HG03460 (cell line): ENCODE data around the gene ATP6V0A4.
"Not testable (repeated sequence)": the region's sequence is repeated elsewhere in the genome, so short reads cannot be mapped to it uniquely, and the experiment has no call there.

Source experiments
- ATAC-seq: cut with Tn5 transposase; IDR thresholded peaks from one replicate; pipeline ENCODE4 v1.9.1; 2021; ENCODE audit not compliant: unreplicated experiment

Gene ATP6V0A4

GRCh38 chr7:138797715-138798320 lies at the start of gene ATP6V0A4, which contains the start of gene TMEM213:
Gene ATP6V0A4 (minus strand): TSS chr7:138798196. CDS start chr7:138771247, 26,949 bp downstream.
Gene TMEM213 (plus strand): TSS chr7:138797994. CDS start chr7:138798105, 111 bp downstream.
- ATAC-seq = no peak

DNA sequence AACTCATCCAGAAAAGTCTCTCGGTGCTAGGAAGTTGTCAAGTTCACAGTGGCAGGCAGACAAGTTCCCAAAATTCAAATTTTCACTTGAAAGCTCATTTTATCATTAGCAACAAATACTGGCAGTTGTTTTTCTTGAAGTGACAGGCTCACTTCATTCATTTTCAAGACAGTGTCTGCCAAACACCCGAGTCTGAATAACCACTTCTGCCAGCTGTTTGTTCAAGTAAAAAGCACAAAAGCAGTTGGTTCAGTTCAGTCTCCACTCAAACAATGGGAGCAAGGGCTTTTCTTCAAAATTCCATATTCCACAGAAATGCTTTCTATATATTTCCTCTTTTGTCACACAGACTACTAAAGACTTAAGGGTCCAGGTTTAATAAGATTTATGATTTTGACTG lies 47.7 kb upstream of the ATP6V0A4 start:
- no peak for ATAC-seq

DNA sequence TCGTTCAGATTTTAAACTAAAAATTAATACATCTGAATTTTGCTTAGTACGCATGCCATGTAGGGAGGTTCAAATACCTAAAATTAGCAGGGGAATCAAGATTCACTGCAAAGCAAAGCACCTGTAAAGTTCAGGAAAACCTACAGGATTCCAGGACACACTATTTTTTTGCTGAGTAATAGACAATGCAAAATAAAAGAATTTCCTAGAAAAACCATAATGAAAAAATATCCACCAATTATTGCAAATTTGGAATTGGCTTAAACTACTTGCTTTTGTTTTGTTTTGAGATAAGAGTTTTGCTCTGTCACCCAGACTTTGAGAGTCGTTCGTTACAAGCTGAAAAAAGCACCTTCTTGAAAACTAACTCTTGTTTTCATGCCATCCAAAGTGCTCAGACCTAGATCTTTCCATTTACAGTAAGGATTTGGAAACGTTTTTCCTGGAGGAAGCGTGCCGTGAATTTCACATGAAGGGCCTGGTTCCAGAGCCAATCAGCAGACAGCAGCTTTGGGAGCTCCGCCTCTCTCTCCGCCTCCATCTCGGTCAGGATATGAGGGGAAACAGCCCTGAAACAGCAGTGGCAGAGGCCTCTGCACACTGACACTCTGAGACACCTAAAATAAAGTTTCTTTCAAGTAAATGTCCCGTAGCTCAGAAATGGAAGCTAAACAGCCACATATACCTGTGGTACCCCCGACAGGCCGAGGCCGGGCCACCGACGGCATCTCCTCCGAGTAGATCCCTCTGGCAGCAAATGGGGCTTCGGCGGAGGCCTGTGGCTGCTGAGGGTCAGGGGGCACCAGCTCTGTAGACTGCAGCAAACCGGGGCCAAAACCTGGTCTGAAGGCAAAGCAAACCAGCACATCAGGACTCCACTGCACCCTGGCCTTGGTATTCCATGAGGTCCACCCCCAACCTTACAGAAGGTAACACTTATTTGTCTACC lies 45.9 kb upstream of the ATP6V0A4 start:
- ATAC-seq = no peak

- ATAC-seq = no peak
These were observed 44.1 kb upstream of the ATP6V0A4 start for GRCh38 chr7:138842111-138842510.

- ATAC-seq = no peak
These were observed 40.2 kb upstream of the ATP6V0A4 start for GRCh38 chr7:138838166-138838565.

GRCh38 chr7:138837627-138838026 lies 39.6 kb upstream of the ATP6V0A4 start:
- no peak for ATAC-seq

DNA sequence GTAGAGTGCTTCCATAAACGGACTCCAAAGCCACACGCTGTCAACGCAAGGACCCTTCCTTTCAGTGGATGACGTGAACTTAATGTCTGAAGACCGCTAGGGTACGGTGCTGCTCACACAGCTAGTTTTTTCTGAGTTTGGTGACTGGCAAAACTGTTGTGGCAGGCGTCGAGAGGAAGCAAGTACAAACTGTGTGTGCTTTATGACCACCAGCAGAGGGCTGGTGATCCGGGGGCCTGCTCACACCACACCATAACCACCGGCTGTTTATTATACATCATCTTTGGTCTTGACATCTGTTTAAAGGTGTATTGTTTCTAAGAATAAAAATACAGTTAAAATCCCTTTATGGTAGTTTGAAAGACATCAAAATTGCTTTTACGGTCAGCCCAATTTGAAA lies 37.1 kb upstream of the ATP6V0A4 start:
- ATAC-seq = no peak

DNA sequence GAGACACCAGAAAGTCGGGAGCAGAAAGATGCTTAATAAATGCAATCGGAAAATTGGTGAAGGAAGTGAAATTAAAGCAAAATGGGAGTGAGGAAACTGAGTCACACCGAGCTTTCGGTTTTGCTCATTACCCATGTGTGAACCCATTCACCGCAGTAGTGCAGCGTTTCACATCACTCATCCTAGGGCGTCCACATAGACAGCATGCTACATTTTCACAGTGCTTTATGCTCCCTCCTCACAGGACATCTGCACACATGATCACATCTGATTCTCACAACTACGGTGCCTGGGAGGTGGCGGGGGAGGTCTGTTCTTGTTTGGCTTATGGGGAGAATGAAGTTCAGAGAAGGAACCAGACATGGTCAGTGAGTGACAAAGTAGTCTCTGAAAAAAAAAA lies 36.6 kb upstream of the ATP6V0A4 start:
- no peak for ATAC-seq

GRCh38 chr7:138833596-138833995 lies 35.6 kb upstream of the ATP6V0A4 start:
- no peak for ATAC-seq

DNA sequence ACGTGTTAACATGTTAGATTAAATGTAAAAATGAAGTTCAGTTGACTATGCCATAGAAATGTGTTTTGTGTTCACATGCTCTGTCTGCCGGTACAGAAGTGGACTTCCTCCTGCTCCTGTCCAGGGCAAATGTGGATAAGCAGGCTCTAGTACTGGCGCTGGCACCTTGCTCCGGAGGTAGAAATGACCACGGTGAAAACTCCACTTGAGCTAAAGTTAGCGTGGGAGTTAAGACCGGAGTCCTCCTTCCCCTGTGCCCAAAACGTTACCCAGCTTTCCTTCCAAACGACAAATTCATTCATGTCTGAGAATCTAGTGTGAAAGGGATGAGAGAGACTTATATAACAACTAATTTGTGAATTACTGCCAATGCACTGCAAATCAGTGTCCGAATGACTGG lies 35.0 kb upstream of the ATP6V0A4 start:
- ATAC-seq = no peak

DNA sequence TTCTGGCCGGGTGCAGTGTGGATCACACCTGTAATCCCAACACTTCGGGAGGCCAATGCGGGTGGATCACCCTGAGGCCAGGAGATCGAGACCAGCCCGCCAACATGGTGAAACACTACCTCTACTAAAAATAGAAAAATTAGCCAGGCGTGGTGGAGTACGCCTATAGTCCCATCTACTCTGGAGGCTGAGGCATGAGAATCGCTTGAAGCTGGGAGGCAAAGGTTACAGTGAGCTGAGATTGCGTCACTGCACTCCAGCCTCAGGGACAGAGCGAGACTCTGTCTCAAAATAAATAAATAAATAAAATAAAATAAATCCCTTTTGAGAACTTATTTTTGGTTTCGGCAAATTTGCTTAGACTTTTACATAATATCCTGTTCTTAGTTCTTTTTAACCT lies 31.3 kb upstream of the ATP6V0A4 start:
- no peak for ATAC-seq

DNA sequence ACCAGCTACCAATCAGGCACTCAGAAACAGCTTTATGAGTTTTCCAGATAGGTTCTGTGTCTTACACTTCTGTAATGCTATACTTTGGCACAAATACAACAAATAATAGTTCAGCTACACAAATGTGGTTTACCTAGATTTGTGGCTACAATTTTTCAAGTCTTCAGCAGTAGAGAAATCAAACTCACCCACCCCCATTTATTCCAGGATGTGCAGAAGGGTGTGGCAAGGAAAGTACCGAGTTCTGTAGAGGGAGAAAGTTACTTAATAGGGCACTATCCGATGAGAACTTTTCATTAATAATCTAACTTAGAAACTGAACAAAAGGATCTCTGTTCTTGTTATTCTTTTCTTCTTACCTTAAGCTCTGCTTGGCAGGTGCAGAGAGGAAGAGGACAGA lies 30.3 kb upstream of the ATP6V0A4 start:
- no peak for ATAC-seq

DNA sequence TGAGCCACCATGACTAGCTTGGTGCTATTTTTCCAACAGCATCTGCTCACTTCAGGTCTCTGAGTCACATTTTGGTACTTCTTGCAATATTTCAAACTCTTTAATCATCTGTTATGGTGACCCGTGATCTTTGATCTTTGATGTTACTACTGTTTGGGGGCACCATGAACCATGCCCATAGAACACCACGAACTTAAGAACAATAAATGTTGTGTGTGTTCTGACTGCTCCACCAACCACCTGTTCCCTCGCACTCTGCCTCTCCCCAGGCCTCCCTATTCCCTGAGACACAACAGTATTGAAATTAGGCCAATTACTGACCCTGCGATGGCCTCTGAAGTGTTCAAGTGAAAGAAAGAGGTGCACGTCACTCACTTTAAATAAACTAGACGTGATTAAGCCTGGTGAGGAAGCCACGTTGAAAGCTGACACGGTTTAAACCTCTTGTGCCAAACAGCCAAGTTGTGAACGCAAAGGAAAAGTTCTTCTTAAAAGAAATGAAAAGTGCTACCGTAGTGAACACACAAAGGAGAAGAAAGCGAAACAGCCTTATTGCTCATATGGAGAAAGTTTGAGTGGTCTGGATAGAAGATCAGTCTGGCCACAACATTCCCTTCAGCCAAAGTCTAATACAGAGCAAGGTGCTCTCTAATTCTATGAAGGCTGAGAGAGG lies 27.2 kb upstream of the ATP6V0A4 start:
- no peak for ATAC-seq

DNA sequence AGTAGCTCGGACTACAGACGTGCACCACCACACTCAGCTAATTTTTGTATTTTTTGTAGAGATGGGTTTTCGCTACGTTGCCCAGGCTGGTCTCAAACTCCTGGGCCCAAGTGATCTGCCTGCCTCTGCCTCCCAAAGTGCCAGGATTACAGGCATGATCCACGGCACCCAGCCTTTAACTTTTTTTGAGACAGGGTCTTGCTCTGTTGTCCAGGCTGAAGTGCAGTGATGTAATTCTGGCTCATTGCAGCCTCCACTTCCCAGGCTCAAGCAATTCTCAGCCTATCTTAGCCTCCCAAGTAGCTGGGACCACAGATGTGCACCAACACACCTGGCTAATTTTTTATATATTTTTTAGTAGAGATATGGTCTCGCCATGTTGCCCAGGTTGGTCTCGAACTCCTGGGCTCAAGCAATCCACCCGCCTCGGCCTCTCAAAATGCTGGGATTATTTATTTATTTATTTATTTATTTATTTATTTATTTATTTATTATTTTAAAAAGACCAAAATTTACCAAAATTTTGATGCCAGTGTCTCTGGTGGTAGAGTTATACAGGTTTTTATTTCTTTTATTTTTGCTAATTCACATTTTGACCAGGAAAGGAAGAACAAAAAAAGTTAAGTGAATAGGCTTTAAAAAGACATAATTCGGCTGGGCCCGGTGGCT lies 25.0 kb upstream of the ATP6V0A4 start:
- ATAC-seq = no peak

DNA sequence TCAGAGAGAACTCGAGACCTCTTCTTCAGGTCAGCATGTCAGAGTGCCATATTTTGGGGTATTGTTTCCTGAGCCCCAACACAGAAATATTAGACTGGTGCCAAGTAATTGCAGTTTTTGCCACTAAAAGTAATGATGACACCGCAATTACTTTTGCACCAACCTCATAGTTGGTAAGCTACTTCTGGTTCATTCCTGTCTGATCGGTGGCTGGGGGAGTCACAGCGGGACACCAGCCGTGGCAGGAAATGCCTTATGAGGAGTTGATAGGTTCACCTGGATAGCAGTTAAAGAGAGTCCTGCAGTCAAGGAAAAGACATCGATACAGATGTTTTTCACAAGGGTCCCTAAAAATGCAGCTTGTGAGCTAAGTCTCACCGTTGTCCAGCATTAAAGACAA lies 23.9 kb upstream of the ATP6V0A4 start:
- no peak for ATAC-seq

DNA sequence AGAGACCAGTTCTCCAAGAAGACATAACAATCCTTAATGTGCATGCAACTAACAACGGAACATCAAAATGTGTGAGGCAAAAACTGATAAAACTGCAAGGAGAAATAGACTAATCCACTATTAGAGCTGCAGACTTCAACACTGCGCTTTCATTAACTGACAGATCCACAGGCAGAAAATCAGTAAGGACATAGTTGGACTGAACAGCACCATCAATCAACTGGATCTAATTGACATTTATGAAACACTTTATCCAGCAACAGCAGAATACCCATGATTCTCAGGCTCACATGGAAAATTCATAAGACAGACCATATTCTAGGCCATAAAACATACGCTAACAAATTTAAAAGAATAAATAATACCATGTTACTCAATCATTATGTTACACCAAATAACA lies 21.6 kb upstream of the ATP6V0A4 start:
- ATAC-seq = no peak

- no peak for ATAC-seq
These were observed 18.7 kb upstream of the ATP6V0A4 start for GRCh38 chr7:138816650-138817049.

GRCh38 chr7:138814816-138815332 lies 16.9 kb upstream of the ATP6V0A4 start:
- no peak for ATAC-seq

GRCh38 chr7:138813945-138814344 lies 15.9 kb upstream of the ATP6V0A4 start:
- no peak for ATAC-seq

DNA sequence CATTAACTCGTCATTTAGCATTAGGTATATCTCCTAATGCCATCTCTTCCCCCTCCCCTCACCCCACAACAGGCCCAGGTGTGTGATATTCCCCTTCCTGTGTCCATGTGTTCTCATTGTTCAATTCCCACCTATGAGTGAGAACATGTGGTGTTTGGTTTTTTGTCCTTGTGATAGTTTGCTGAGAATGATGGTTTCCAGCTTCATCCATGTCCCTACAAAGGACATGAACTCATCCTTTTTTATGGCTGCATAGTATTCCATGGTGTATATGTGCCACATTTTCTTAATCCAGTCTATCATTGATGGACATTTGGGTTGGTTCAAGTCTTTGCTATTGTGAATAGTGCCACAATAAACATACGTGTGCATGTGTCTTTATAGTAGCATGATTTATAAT lies 13.3 kb upstream of the ATP6V0A4 start:
- ATAC-seq = not testable (repeated sequence)

DNA sequence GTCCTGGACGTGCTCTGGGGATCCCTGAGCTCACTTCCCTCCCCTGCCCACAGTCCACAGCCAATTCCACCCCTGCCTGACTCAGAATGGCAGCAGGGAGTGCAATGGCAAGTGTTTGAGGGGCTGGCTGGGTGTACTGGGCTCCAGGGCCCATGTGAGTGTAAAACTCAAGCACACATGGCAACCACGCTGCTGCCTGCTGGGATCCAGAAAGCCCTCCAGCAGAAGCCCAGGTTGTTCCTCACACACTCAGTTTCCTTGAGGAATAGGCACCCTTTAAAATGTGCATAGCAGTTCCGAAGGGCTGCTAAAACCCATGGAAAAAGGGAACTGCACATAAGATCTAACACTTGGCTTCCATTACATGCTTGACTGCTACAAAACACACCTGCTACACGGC lies 11.3 kb upstream of the ATP6V0A4 start:
- ATAC-seq = no peak
